K562 (cell line): ENCODE measurements around the gene SLC9A2.

ENCODE experiments used
- ARID1B ChIP-seq: fragments of 450-650 bp; IDR thresholded peaks from 2 replicates; pipeline ENCODE4 v1.6.1; 2016; ENCODE audit warnings: antibody characterized with exemption, mild to moderate bottlenecking, inconsistent platforms
- BRF2 ChIP-seq: IDR thresholded peaks from 3 replicates; pipeline ENCODE4 v1.6.1; 2011; ENCODE audit warnings: borderline replicate concordance, mild to moderate bottlenecking; ENCODE audit not compliant: insufficient read length, insufficient read depth
- C11orf30 ChIP-seq: fragments of 450-650 bp; IDR thresholded peaks from 2 replicates; pipeline ENCODE4 v1.6.1; 2016; ENCODE audit warnings: low read depth, mild to moderate bottlenecking
- CUX1 ChIP-seq: fragments of 200-800 bp; sonication (Bioruptor generic); IDR thresholded peaks from 2 replicates; pipeline ENCODE4 v1.6.1; 2016; ENCODE audit warnings: missing genetic modification characterization, missing compliant biosample characterization
- ETS1 ChIP-seq: conservative IDR thresholded peaks from 2 replicates; pipeline ENCODE4 v1.6.1; 2011; ENCODE audit warnings: low read depth, mild to moderate bottlenecking, low read length; ENCODE audit not compliant: control insufficient read depth
- FIP1L1 ChIP-seq: fragments of 200-400 bp; formaldehyde crosslinking; IDR thresholded peaks from 2 replicates; pipeline ENCODE4 v1.6.1; 2018; ENCODE audit warnings: mild to moderate bottlenecking, low read depth, low read length; ENCODE audit not compliant: poor library complexity, severe bottlenecking
- FOXK2 ChIP-seq, 2 experiments: fragments of 450-650 bp; IDR thresholded peaks in 1 of 2; conservative IDR thresholded peaks in 1 of 2; 2 replicates each; pipeline ENCODE4 v1.6.1; 2016; ENCODE audit warnings: low read depth in 2 of 2, mild to moderate bottlenecking in 1 of 2
- MAZ ChIP-seq, 2 experiments: fragments of 450-650 bp in 1 of 2; sonication (generic) in 1 of 2; formaldehyde crosslinking; IDR thresholded peaks in 1 of 2; conservative IDR thresholded peaks in 1 of 2; 2 replicates each; pipeline versions ENCODE4 v1.4.0 to v1.5.0; 2020; ENCODE audit warnings: mild to moderate bottlenecking in 1 of 2, missing genetic modification reagents in 1 of 2
- RCOR1 ChIP-seq, 2 experiments: IDR thresholded peaks; 2 replicates each; pipeline ENCODE4 v1.6.1; 2012; ENCODE audit warnings: low read depth in 2 of 2, low read length in 2 of 2, borderline replicate concordance in 1 of 2, improper control_type of control experiment in 1 of 2
- USF2 ChIP-seq: sonication (generic); formaldehyde crosslinking; IDR thresholded peaks from 2 replicates; pipeline ENCODE4 v1.5.0; 2020; ENCODE audit warnings: missing genetic modification reagents

- TF ChIP-seq C11orf30 (no peak), ETS1 (no peak), RCOR1 (IDR thresholded peaks at IDR 0.05; ENCODE audit: borderline replicate concordance in 1 of 2, low read depth in 2 of 2, low read length in 2 of 2) (no peak), FOXK2 (conservative IDR thresholded peaks at IDR 0.05 in 1 of 2, IDR thresholded peaks at IDR 0.05 in 1 of 2; ENCODE audit: low read depth in 2 of 2) (no peak), FIP1L1 (no peak), MAZ (CRISPR knock-in tag; conservative IDR thresholded peaks at IDR 0.05 in 1 of 2, IDR thresholded peaks at IDR 0.05 in 1 of 2) (no peak), BRF2 (no peak), ARID1B (no peak), USF2 (no peak), CUX1 (CRISPR knock-in tag) (no peak)
These were observed 14.6 kb upstream of the SLC9A2 start for GRCh38 chr2:102604769-102605168.
